HuH-7 (cell line): ENCODE measurements around the gene ZSWIM6.
"Not testable (repeated sequence)": the region's sequence is repeated elsewhere in the genome, so short reads cannot be mapped to it uniquely, and the experiment has no call there.

ENCODE experiments used
- DNase-seq: peaks from one replicate; pipeline ENCODE4 v3.0.0; 2011; ENCODE audit warnings: low spot score

Gene ZSWIM6

GRCh38 chr5:61407706-61408270 is 75.7 kb downstream of the ZSWIM6 start:
- DNase-seq, result peak; percentile 27

DNA sequence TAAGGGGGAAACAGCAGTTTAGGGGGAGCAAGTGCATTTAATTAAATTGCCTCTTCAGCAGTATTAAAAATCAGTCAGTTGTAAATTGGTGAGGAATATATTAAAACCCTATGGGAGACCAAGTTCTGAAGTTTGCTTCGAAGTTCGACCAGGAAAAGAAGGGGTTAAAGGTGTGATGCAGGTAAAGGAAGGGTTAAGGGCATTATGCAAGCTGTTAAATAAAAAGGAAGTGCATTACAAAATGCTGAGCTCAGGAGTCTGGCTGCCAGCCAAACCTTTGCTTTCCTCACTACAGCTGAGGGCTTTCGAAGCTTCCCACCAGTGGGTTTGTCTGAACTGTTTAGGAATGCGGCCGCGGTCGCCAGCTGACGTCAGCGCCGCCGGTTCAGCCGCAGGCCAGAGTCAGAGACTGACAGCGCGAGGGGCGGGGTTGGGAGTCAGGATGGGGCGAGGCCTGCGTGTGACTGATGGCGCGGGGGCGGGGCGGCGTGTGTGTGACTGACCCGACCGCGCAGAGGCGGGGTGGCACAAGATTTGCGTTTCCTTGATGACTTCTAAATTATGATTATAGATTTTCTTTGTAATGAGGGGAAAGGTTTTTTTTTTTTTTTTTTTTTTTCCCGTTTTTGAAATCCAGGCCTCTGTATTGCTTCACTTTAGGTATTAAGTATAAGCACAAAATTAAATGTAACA is 76.6 kb downstream of the ZSWIM6 start:
- peak; percentile 85 for DNase-seq

DNA sequence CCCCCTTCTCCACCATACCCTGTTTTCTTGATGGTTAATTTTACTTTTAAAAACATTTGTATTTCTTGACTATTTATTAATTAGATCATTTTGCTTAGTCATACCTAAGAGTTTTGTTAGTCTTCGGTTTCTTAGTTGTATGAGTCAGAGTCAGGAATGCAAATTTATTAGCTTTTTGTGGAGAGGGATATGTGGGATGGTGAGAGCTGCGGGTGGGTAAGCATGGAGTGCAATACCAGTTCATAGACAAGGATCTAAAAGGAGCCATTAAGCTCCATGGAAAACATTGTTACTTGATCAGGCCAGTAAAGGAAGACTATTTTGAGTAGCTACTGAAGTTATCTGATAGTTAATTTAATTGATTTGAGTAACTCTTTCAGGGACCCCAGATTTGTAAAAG is 77.5 kb downstream of the ZSWIM6 start:
- DNase-seq, result peak; percentile 28

DNA sequence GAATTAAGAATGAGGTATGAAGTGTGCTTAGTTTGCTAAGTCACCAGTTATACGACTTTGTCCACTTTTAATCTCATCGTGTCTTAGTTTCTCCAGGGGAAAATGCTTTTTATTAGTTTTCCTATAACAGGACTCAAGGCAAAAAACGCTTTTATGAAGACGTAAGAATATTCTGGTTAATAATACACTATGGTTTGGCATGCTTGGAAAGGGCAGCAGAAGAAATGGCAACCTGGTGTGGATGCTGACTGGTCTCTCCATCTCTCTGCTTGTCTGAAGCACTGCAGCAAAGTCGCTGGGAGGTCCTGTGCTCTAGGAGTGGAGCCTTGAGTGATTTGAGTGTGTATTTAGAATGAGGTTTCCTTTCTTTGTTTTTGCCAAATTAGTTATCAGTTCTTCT is 78.8 kb downstream of the ZSWIM6 start:
- DNase-seq, result no peak

DNA sequence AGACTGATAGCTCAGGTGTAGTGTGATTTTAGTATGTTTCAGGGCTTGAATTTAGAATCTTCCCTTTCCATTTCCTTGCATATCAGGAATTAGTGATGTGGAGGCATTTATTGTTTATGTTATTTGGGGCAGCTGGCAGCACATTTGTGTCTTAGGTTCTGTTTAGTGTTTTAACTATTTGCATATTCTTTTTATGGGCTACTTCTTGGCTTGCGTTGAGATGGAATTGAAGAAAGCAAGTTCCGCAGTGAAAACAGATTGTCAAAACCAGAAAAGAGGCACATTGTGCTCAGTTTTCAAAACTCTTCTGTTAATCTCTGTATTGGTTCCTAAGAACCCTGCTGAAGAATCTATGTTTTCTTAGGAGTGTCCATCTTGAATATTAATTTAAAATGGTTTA is 80.3 kb downstream of the ZSWIM6 start:
- no peak for DNase-seq

DNA sequence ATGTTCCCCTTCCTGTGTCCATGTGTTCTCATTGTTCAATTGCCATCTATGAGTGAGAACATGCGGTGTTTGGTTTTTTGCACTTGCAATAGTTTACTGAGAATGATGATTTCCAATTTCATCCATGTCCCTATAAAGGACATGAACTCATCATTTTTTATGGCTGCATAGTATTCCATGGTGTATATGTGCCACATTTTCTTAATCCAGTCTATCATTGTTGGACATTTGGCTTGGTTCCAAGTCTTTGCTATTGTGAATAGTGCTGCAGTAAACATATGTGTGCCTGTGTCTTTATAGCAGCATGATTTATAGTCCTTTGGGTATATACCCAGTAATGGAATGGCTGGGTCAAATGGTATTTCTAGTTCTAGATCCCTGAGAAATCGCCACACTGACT is 81.1 kb downstream of the ZSWIM6 start:
- DNase-seq, result not testable (repeated sequence)

DNA sequence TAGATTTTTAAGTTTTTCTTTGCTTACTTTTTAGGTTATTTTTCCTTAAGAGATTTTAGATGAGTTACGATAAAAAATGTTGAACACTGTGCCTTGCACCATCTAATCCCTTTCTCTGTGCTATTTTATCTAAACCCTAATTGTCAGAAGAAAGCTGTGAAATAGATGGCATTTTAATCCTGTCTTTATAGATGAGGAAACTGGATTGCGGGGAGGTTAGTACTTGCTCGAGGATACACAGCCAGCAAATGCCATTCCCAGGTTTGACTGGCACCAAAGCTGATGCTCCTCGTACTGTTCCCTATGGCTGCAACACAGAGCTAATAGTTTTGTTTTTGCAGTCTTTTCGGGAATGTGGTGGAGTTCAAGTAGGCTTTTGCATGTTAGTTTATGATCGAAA is 82.7 kb downstream of the ZSWIM6 start:
- no peak for DNase-seq

DNA sequence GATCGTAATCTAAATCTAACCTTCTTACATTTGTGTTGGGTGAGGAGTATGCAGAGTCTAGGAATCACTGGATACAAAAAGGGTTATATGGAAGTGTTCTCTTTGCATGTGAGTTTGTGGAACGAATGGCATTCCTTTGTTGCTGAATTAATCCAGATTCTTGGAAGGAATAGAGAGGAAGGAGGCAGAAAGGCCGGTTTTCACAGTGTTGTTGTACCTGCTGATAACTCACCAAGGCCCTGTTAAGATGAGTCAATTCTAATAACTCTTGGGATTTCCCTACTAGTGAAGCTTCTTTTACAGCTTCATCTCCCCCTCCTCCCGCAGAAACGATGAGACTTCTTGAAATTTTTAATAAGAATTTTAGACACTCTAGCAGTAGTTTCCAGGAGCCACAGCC is 84.0 kb downstream of the ZSWIM6 start:
- no peak for DNase-seq

GRCh38 chr5:61416420-61416819 is 84.4 kb downstream of the ZSWIM6 start:
- no peak for DNase-seq

DNA sequence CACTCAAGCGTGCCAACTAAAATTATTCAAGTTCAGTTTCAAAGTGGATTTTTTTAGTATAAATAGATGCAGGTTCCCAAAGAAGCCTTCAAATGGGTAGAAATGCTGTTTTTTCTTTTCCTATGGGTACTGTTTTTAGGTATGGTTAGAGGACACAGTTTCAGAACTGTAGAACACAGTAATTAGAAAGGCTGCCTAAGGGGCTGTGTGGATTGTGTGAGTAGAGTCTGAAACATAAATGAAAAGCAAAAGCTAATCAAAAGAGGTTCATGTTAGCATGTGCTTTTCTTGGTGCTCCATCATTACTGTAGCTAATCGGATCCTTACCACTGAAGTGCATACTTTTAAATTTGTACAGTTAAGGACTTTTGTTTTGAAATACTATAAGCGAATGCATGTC is 85.3 kb downstream of the ZSWIM6 start:
- DNase-seq, result no peak

DNA sequence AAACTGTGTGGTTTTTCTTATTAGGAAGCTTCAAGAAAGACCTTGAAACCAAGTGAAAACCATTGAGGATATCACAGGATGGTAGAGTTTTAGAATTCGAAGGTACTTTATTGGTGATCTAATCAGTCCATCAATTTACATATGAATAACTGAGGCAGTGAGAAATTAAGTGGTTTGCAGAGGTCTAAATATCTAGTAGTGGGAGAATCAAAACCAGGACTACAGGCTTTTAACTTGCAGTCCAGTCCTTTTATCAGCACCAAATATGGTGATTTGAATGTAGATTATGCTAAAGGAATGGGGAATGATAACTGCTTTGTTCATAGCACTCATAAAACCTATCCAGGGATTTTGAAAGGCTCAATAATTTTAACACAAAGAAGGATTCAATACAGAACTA is 85.8 kb downstream of the ZSWIM6 start:
- DNase-seq, result no peak

- no peak for DNase-seq
Observed at GRCh38 chr5:61419106-61419505, 87.0 kb downstream of the ZSWIM6 start.

GRCh38 chr5:61420016-61420415 is 88.0 kb downstream of the ZSWIM6 start:
- DNase-seq, result no peak

DNA sequence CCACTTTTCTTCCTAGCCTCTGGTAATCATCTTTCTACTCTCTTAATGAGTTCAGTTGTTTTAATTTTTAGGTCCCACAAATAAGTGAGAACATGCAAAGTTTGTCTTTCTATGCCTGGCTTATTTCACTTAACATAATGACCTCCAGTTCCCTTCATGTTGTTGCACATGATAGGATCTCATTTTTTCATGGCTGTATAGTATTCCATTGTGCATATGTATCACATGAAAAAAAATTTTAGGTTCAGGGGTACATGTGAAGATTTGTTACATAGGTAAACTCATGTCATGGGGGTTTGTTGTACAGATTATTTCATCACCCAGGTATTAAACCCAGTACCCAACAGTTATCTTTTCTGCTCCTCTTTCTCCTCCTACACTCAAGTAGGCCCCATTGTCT is 89.2 kb downstream of the ZSWIM6 start:
- DNase-seq, result not testable (repeated sequence)

GRCh38 chr5:61423487-61424145 is 91.6 kb downstream of the ZSWIM6 start:
- DNase-seq, result no peak

DNA sequence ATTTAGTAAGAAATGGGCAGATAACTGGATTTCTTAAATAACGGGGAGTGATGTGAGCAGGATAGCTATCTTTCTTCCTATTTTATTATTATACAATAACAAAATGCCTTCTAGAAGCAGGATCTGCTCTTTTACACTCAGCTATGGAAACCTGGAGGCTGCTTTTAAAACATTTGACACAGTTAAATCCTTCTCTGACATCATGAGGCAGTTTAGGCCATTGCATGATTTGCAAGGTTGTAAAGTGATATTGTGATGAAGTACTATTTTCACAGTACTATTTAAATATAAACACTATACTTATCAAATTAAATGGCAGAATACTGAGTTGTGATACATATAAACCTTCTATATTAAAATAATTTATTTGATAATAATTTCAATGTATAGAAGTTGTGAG is 93.9 kb downstream of the ZSWIM6 start:
- DNase-seq, result no peak

DNA sequence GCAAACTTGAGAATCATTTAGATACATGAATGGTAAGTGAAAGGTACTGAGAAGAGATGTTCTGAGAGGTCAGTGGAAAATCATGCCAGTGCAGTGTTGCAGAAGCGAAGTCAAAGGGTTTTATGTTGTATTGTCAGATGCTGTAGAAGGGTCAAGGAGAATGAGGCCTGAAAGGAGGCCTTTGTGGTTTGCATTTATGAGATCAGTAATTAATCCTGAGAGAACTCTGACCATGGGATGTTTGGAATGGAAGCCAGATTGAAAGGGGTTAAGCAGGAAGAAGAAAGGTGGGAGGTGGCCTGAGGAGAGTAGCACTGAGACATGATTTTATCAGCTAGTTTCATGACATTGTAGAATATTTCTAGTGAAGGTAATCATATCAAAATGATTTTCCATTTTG is 97.8 kb downstream of the ZSWIM6 start:
- no peak for DNase-seq

DNA sequence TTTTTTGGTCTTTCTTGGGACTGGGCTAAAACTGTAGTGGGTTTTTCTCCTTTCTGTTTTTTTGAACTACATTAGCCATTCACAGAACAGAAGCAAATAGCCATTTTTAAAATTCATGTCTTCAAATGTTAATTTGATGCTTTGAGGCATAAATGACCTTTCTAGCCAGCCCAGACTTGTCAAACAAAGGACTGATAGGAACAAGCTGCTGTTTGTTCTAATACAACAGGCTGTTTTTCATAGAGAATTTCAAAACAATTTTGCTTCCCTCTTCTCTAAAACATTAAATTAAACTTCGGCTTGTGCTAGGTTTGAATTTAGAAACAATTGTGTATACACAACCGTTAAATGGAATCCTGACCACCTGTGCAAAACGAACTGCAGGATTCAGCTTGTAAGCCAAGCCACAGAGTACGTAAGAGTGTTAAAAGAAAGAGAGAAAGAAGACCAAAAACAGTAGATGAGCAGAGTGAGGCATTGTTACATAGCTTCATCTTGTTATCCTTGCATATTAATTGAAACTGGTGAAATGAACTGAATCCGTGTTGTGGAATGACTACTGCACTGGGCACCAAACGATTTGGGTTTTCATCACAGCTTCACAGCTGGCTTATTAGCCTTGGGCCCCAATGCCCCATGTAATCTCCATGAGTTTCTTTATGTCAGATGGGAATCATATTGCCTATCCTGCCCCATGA is 100.0 kb downstream of the ZSWIM6 start:
- DNase-seq, result no peak

DNA sequence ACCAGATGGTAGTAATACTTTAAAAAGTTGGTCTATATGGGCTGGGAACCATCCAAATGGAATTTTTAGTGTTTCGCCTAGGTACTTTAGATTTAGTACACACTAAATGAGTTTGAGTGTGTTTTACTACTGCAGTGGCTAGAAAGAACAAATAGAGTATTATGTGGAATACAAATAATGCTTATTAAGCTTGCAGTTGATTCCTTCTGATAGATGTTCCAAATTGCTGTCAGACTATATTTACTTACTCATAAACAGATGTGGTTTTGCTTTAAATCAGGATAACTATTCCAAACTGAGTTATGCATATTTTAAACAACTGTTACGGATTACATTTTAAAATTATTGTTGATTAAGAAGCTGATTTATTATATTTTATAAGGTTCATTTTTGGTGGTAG is 103.3 kb downstream of the ZSWIM6 start:
- no peak for DNase-seq

DNA sequence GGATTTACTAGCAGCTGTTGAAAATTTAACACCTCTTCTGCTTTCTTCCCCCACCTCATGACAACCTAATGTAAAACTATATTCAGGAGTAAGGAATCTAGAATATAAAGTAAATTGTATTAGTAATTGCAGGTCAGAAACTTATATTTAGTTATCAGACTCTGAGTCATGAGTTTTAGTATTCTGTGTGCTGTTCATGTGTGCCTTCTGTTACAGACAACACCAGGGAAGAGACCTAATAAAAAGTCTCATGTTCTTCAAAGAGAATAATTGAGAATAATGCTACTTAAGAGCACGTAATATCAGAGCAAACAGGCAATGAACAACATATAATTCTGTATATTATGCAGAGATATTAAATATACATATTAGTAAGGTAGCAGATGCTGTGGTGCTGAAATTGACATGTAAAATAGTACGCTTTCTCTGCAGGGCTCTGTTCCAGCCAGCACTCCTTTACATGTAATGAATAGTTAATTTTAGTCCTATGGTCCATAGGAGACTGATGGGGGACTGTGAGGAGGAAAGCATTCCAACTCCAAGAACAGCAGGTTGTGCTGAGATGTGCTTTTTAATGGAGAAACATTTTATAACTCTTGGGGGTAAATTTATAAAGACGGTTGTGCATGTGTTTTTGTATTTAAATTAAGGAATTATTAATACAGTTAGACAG is 106.4 kb downstream of the ZSWIM6 start:
- DNase-seq, result no peak

- DNase-seq, result no peak
Observed at GRCh38 chr5:61440086-61440485, 108.0 kb downstream of the ZSWIM6 start.

- no peak for DNase-seq
Observed at GRCh38 chr5:61440596-61440995, 108.5 kb downstream of the ZSWIM6 start.

DNA sequence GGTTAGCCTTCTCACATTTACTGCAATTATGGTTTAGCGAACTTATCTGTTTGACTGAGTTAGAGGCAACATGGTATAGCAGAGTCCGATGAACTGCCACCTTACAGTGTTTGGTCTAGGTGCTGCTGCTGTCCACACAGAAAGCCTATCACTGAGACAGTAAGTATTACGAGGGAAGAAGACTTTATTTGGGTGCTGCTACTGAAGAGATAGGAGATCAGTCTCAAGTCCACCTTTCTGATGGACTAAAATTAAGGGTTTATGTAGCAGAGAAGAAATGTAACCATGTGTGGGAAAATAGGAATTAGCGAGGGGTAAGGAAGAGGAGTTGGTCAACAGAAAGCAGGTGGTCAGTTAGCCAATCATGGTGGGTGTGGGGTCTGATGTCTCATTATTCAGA is 109.7 kb downstream of the ZSWIM6 start:
- DNase-seq, result no peak
